HG03439 (cell line): ENCODE results near the gene ITGA11.

Experiments
- ATAC-seq: cut with Tn5 transposase; IDR thresholded peaks from one replicate; pipeline ENCODE4 v1.9.1; 2021; ENCODE audit warnings: mild to moderate bottlenecking, moderate library complexity; ENCODE audit not compliant: unreplicated experiment

ITGA11 gene

GRCh38 chr15:68447209-68447608 lies 15.2 kb upstream of the ITGA11 start:
- ATAC-seq, result no peak

DNA sequence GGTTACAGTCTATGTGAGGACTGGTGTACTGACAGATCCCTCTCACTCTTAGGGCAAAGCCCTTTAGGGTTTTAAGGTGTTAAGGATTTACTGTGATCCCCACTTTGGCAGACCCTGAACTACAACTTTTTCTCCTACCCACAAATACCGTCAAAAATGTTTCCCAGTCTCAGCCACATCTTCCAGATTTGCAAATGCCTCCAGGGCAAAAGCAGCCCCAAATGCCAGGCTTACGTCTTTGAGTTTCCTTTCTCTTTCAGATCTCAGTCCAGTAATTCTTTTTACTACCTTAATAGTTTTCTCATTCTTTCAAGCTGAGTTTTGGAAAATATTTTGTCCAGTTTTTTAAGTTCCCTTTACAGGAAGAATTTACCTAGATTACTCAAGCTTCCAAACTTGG lies 13.4 kb upstream of the ITGA11 start:
- ATAC-seq, result no peak

DNA sequence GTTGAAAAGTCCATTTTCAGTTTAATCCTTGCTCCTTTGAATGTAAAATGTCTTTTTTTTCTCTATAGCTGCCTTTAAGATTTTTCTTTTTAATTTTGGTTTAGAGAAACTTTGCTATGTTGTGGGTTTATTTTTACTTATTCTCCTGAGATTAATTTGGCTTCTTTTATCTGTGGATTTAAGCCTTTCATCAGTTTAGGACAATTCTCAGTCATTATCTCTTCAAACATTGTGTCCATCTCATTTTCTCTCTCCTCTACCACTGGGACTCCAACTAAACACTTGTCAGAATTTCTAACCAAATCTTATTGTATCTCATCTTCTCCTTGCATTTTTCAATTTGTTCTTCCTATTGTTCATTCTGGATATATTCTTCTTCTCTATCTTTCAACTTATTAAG lies 12.4 kb upstream of the ITGA11 start:
- ATAC-seq, result no peak

- ATAC-seq, result no peak
Observed at GRCh38 chr15:68442903-68443302, 10.9 kb upstream of the ITGA11 start.

DNA sequence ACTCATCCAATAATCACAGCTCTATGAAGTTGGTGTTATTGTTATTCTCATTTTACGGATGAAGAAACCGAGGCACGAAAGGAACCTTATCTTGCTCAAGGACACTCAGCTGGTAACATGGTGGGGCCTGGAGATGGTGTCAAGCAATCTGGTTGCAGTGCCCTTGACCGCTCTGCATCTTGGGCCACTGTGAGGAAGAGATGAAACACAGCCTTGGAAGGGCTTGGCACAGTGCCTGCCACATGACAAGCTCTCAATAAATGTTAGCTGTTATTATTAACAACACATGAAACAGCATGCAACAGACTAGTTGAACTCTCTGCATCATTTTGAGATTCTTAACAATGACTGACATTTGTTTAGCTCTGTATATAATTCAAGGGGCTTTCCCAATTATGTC lies 10.1 kb upstream of the ITGA11 start:
- no peak for ATAC-seq

DNA sequence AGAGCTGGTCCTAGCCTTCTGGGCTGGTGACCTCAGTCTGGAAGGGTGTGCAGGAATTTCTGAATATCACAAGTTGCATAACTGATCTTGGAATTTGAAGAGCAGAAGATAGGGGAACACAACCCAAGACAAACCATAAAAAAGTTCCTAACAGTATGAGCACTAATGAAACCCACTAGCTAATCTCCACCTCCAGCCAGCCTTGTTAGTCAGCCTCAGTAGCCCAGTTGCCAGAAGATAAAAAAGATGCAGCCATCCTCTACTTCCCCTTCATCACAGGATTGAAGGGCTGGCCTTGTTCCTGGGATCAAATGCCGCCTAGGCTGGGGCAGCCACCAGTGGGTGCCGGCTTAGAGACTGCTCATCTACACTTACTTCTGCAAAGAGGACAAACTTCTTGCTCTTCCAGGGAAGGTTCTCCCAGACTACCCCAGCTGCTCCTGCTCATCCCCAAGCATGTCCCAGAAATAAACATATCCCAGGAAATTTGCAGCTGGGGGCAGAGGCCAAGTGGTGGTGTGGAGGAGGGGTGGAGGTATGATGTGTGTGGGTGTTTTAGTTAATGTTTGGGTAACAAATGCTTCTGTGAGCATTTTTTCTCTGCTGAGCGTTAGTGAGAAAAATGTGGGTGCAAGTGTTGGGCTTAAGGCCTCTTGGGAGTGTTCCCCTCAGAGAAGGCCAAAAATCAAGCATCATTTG lies 9.2 kb upstream of the ITGA11 start:
- no peak for ATAC-seq

DNA sequence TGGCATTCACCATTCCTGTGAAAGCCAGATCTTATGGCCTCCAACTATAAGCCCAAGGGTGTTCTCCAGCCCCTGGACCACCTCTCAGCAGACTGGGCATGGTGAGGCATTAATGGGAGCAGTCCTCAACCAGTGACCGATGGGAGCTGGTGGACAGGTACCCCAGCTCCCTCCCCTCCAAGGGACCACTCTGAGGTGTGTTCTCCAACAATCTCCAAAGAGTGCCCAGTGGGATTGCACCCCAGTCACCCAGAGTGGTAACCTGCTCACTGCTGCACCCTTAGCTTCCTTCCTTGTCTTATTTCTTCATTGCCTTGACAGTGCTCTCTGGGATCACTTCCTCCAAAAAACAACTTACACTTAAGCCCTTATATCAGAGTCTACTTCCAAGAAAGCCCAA lies 8.2 kb upstream of the ITGA11 start:
- no peak for ATAC-seq

DNA sequence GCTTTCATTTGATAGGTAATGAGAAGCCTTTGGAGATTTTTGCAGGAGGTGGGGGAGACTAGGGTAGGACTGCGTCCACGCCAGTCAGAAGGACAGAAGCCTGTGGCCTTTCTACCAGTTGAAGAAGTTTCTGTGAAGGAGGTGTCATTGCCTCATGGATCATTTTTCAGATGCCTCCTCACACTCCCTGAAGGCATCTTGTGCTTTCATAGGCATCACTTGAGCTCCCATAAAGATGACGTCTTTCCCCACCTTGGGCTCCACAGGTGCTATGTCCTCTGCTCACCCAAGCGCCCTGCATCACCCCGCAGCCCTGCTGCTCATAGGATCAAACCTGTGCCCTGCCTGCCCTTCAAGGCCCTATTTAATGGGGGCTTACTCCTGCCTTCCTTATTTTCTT lies 7.5 kb upstream of the ITGA11 start:
- no peak for ATAC-seq

- no peak for ATAC-seq
Observed at GRCh38 chr15:68436680-68437079, 4.7 kb upstream of the ITGA11 start.

- ATAC-seq, result no peak
Observed at GRCh38 chr15:68435966-68436365, 4.0 kb upstream of the ITGA11 start.

- ATAC-seq, result no peak
Observed at GRCh38 chr15:68434021-68434420, 2.1 kb upstream of the ITGA11 start.

GRCh38 chr15:68433551-68433950 lies 1.6 kb upstream of the ITGA11 start:
- no peak for ATAC-seq

- no peak for ATAC-seq
Observed at GRCh38 chr15:68432441-68433064, 590 bp upstream of the ITGA11 start.

GRCh38 chr15:68431037-68431791 lies 749 bp downstream of the ITGA11 start:
- no peak for ATAC-seq

DNA sequence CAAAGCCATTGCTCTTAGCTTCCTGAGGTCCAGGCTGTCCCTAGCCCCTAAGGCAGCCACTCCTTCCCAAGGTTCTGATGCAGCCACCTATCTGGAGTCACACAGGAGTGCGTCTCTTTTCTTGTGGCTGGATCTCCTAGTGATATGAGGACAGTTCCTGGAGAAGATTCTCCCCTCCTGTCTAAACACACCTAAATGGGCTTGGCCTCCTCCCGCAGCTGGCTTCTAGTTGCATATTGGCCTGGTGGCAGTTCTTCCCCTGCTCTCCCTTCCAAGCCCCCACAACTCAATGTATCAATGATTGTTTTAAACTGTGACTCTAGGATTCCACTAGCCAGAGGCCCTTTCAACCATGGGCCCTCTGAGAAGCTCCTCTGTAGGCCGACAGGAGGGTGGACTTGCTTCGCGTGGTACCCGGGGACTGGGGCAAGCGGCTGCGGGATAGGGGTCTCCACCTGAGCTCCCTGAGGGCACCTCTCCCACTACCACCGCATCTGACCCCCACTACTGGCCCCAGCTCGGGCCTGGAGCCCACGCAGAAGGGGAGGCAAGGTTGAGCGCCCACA lies 1.4 kb downstream of the ITGA11 start:
- no peak for ATAC-seq

- ATAC-seq, result no peak
Observed at GRCh38 chr15:68429691-68430470, 2.1 kb downstream of the ITGA11 start.

DNA sequence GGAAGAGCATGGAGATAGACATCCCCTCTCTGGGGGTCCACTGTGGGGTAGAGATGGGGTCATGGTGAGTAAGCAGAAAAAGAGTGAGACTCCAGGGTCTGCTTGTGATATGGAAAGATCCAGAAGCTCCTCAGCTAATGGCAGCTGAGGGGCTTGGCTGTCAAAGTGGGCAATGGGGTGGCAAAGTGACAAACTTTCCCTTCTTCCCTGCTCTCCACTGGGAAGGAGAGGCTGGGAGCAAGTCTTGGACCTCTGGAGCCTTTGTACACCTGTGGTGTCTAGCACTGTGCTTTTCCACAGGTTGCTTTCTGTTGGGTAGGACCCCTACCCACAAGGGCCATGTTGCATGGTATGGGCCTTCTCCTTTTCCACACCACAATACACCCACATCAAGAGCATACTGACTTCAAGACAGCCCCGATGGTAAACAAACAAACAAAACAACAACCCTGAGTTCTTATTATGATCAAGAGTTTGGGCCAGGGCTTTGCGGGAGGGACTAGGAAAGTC lies 3.5 kb downstream of the ITGA11 start:
- no peak for ATAC-seq

DNA sequence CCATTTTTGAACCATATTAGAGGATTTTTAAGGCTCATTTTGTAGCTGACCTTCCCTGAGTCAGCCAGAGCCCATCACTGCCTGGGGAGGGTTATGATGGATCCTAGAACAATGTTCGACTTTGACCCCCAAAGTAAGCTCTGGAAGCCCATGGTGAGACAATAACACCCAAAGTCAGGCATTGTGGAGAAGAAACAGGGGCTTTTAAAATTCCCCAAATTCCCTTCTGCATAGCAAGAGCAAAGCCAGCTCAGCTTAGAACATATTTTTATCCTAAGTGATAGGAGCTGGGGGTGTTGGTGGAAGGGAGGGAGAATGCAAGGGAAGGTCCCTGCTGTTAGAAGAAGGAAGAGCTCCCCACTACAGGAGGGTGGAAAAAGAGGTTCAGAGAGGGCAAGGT lies 4.0 kb downstream of the ITGA11 start:
- no peak for ATAC-seq

GRCh38 chr15:68427366-68427765 lies 4.6 kb downstream of the ITGA11 start:
- no peak for ATAC-seq

DNA sequence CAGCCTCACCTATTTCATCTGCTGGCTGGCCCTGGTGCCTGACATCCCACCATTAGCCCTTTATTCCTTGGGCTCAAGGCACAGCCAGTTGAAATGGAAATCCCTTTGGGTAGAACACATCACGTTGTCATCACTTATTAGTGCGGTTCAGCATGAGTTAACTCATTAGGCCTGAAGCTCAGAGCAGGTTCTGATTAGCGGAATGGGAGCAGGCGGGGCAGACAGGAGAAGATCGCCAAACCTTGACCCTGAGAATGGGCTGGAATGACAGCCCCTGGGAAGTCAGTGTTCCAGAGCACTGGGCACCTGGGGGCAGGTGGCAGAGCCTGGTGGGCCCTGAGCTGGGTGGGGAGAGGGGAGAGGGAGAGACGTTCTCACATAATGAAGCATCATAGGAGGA lies 5.8 kb downstream of the ITGA11 start:
- ATAC-seq, result no peak
